HG02884 (cell line): Measurements from ENCODE around the gene CCNJL.
"Not testable (repeated sequence)": the region's sequence is repeated elsewhere in the genome, so short reads cannot be mapped to it uniquely, and the experiment has no call there.

Experiments used
- ATAC-seq: cut with Tn5 transposase; IDR thresholded peaks from one replicate; pipeline ENCODE4 v1.9.1; 2021; ENCODE audit warnings: mild to moderate bottlenecking, moderate library complexity; ENCODE audit not compliant: unreplicated experiment

CCNJL gene, protein sequence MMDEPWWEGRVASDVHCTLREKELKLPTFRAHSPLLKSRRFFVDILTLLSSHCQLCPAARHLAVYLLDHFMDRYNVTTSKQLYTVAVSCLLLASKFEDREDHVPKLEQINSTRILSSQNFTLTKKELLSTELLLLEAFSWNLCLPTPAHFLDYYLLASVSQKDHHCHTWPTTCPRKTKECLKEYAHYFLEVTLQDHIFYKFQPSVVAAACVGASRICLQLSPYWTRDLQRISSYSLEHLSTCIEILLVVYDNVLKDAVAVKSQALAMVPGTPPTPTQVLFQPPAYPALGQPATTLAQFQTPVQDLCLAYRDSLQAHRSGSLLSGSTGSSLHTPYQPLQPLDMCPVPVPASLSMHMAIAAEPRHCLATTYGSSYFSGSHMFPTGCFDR

DNA sequence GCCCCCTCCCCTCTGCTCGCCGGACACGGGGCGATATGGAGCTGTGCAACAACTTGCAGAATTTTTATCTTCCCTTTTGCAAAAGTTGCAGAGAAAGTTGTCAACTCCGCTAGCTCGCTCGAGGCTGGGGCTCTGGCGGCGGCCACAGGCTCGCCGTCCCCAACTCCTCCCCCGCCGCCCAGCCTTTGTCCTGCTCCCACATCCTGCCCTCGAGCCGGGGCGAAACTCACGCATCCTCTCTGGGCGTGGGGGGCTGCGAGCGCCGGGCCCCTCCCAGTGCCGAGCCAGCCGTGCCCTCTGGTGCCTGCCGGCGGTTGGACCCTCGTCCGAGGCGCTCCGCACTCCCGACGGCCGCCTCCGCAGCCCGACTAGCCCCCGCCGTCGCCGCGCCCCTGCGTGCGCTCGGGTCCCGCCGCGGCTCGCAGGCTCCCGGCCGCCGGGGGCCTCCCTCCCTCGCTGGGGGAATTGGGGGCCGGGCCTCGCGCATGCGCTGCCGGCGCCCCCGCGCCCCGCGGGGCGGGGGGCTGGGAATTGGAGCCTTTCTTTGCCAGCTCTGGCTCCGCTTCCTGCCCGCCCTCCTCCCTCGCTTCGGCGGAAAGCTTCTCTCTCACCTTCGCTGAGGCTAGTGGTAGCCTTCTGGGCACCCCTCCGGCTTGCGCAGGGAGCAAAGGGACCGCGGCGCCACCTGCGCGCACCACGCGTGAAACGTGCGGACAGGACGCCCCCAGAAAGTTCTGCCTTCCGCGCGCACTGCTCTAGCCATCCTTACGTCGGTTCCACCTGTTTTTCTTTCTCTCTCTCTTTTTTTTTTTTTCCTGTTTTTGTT, at the start of gene CCNJL:
Gene CCNJL, minus strand, starts transcription at position 431 of the 826 bp plus-strand sequence. CDS start 641 bp downstream, outside the sequence.
- peak; percentile 45 for ATAC-seq

- no peak for ATAC-seq
Observed at GRCh38 chr5:160361624-160362228, 49.4 kb upstream of the CCNJL start.

DNA sequence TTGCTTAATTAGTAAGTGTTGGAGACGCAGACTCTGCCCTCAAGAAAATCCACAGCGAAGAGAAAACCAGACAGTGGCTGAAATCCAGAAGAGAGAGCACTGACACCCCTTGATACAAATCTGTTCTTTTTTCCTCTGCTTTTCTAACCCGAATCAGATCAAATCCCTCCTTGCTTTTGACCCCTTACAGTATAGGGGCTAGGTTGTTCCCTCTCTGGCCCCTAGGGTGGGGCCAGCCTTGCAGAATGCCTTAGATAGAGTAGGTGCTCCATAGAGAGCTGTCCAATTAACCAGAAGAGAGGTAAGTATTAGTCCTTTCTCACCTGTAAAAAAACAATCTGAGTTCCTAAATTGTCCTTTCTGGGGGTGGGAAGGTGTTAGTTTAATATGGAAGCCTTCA, 47.9 kb upstream of the CCNJL start:
- no peak for ATAC-seq

DNA sequence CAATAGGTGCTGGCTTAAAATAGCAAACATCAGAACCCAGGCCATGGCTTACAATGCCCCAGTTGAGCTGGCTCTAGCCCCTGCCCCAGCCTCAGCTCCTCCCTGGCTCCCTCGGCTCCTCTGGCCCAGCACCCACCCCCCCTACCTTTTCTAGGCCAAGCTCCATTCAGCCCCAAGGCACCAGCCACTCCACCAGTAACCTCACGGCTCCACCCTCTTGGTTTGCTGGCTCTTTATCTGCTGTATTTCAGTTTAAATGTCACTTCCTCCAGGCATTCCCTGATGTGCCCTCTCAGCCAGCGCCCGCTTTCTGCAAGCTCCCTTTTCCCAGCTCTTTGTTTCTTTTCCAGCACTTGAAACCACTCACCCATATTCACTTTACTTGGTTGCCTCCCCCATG, 47.5 kb upstream of the CCNJL start:
- no peak for ATAC-seq

DNA sequence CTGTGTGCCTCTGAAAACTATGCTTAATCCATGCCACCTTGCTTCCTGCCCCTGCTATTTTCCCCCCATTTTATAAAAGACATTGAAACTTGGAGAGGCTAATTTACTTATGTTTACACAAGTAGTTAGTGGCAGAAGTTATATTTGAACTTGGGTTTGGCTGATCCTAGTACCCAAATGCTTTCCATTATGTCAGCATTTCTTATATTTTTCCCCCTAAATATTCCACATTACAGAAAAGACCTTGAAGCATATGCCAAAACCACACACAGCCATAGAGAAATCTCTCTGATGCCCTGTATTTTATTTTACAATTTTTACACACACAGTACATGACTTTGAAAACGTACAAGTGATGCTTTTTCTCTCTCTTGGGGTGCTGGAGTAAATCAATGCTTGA, 46.9 kb upstream of the CCNJL start:
- no peak for ATAC-seq

DNA sequence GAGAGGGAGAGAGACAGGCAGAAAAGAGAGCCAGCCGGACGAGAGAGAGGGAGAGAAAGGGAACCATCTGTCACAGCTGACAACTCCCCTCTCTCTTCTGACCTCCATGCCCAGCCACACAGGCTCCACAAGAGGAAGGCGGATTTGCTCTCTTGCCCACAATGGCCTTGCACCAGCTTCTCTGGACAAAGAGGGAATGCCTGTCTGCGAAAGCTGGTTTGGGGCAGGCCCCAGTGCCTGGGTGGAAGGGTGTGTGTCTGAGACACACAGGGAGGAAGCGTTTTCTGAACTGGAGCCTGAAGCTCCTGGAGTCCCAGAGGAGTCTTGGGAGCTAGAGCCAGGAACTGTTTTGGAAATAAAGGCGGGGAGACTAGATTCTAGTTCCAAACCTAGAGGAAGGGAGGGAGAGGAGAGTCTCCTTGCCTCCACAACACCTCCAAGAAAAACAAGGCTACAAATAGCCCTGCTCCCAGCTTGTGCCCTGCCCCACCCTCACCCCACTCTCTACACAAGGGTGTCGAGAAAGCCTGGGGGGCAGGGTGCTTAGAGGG, 45.6 kb upstream of the CCNJL start:
- ATAC-seq = no peak

GRCh38 chr5:160357394-160357793, 45.0 kb upstream of the CCNJL start:
- ATAC-seq = no peak

DNA sequence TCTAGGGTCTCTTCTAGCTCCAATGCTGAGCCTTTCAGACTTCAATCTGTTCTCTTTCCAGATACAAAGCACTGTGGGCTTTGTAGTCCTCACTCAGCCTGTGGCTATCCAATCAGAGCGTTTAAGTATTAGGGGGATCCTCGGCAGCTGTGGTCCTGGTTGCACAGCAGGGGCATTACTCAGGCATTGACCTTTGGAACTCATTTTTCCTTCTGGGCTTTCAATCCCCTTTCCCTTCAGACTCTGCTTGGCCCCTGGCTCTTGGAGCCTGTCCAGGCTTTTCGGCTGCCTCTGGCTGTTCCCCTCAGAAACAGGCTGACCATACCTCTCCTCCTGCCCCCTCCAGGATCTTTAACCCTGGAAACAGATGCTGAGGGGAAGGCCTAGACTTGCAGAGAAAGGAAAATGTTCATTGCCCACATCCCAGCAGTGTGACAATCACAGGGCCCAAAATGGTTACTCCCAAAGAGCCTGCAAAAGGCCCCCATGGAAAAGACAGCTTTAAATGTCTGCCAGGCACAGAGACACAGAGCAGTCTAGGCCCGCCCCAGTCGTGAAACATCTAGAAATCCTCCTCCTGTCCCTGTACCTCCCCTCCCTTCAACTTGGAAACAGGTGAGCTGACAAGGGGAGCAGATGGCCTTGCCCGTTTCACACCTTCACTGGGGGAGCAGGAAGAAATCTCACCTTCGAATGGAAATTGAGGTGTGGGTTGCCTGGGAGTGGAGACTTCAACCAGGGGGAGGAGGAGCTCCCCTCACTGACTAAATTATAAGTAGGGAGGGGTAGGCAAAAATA, 44.4 kb upstream of the CCNJL start:
- ATAC-seq = no peak

GRCh38 chr5:160354666-160355065, 42.3 kb upstream of the CCNJL start:
- ATAC-seq = no peak

- ATAC-seq = no peak
Observed at GRCh38 chr5:160353379-160353778, 41.0 kb upstream of the CCNJL start.

- ATAC-seq = no peak
Observed at GRCh38 chr5:160352308-160352707, 39.9 kb upstream of the CCNJL start.

- ATAC-seq = no peak
Observed at GRCh38 chr5:160349935-160350303, 37.6 kb upstream of the CCNJL start.

DNA sequence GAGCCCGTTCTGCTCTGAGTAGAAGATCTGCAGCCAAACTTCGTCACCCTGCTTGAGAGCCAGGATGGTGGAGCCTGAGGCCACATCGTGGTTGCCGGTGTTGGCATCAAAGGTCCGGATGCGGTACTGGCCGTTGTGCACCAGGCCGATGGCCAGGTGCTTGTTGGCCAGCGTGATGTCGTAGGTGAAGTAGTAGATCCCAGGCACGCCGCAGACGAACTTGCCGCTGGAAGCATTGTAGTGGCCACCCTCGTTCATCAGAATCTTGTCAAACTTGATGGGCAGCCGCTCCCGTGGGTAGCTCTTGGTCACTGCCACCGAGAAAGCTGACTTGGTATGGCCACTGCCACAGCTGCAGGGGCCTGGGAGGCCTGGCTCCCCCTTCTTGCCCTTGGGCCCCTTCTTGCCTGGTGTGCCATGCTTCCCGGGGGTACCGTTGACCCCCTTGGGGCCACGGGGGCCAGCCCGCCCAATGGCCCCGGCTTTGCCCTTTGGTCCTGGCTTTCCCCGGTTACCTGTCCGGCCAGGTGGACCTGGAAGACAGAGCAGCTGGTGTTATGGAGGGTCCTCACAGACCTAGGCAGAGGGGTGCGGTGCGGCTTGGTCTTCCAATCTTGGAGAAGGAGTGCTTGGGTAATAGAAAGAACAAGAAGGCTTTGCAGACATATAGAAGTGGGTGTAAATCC, 37.0 kb upstream of the CCNJL start:
- no peak for ATAC-seq

DNA sequence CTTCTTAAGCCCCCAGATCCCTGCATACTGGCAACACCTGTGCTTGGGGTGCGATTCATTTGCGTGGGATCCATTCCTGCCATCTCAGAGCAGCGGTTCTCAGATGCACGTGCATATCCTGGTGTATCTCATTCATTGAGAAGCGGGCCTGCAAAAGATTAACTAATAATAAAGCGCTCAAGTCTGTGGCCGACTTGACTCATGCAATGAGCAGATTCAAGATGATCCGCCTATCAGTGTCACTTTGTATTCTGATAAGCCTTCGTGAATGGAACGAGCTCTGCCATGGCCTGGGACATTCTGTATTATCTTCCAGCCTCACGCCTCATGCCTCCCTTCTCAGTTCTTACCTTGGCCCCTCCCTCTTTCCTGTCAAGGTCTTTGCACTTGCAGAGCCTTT, 35.7 kb upstream of the CCNJL start:
- ATAC-seq = no peak

GRCh38 chr5:160347448-160347847, 35.1 kb upstream of the CCNJL start:
- no peak for ATAC-seq

GRCh38 chr5:160342413-160342941, 30.1 kb upstream of the CCNJL start:
- ATAC-seq = no peak

DNA sequence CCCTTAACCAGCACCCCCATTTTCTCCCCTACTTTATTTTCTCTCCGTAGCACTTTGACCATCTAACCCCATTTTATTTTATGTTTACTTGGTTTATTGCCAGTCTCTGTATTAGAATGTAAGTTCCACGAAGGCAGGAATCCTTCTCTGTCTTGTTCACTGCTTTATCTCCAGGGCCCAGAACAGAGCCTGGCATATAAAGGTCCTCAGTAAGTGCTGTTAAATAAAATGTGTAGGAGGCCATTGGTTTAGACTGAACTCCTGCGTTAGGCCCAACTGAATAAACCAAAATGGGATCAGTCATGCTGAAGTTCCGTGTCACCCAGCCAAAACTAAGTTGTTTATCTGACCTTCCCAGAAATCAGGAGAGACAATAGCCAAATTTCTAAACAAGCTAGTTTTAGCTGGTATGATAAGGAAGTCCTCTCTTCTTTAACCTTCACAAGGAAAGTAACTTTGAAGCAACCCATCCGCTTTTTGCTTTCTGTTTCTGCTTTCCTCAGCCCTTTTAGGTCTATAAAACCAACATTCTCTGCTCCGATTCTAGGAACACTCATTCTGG, 29.0 kb upstream of the CCNJL start:
- no peak for ATAC-seq

DNA sequence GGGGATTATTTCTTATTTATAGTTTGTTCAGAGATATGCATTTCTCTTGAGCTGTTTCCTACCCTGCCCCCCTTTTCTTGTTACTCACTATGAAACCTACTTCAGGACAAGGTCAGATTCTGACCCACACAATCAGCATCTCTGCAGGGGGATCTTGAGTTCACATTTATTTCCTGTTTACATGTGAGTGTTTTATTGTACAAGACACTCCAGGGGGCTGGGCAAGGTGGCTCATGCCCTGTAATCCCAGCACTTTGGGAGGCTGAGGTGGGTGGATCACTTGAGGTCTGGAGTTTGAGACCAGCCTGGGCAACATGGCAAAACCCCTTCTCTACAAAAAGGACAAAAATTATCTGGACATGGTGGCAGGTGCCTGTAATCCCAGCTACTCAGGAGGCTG, 28.1 kb upstream of the CCNJL start:
- not testable (repeated sequence) for ATAC-seq

- ATAC-seq = no peak
Observed at GRCh38 chr5:160339406-160340130, 27.2 kb upstream of the CCNJL start.
